Stimulated activated CD4-positive, alpha-beta T cell treated with anti-CD3 and anti-CD28 coated beads, Interleukin-2, amount 100 ng/mL, for 24 hours (primary cell): ENCODE data around the gene DTHD1.
A peak's percentile ranks its signal among the peaks of the same experiment; 100 is the strongest.

Source experiments
- DNase-seq, 2 donors: peaks; one replicate each; pipeline ENCODE4 v3.0.0-alpha.2; 2020

Gene DTHD1

DNA sequence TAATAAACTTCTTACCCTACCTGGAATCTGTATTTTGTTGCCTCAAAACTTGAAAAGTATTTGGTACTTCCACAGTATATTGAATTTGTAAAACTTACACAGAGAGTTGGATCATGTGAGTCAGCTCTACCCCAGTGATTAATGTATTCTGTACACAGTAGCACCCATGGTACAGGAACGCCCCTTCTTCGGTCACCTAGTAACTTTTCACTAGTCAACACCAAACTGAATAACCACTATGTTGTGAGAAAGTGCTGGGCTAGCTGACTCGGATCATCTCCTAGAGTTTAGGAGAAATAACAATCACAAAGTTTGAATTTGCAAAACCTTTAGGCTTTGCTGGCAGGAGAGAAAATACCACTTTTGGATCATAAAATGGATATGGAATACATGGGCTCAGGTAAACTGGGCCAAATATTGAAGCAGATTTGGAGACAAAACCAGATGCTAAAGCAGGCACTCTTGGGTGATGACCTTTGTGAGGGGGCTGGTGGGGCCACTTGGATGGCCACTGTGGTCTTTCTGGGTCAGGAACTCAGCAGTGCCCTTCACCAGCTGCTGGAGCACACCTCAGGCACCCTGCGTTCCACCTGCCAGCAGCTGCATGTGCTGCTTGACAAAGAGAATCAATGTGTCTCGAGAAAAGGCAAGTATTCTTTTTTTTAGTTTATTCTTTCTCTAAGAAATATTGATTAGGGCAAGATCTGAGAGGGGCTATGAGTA is at the start of gene DTHD1:
Gene DTHD1 (plus strand): TSS at position 233 of the 723 bp plus-strand sequence. CDS start 143 bp downstream, at position 376.
- DNase-seq, result peak; percentile 14 to 27

DNA sequence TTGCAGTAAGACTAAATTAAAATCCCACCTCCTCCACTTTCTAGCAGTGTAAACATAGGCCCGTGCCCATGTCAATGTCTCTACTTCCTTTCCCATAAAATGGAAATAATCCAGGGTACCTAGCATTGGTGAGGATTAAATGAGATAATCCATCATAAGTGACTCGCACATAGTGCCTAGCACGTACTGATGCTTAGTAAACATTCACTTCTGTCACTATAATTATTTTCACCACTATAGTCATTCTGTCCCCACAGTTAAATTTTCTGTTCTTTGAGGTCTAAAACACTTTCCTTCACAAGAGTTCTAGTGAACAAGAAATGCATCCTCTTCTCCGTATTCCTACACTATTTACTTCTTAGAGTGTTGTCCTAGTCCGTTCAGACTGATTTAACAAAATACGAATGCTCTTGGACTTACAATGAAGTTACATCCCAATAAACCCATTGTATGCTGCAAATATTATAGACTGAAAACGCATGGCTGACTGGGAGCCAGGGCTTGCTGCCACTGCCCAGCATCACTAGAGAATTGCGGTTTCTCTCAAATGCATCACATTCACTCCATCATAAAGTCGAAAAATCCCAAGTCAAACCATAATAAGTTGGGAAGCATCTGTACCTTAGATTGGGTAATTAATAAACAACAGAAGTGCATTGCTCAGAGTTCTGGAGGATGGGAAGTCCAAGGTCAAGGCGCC is 47.7 kb upstream of the DTHD1 start:
- no peak for DNase-seq

GRCh38 chr4:36235306-36235705 is 46.1 kb upstream of the DTHD1 start:
- DNase-seq, result no peak

- DNase-seq, result no peak
Measured at GRCh38 chr4:36236159-36236558, 45.3 kb upstream of the DTHD1 start.

- DNase-seq, result no peak
Measured at GRCh38 chr4:36237366-36238313, 43.8 kb upstream of the DTHD1 start.

GRCh38 chr4:36241771-36242170 is 39.6 kb upstream of the DTHD1 start:
- no peak for DNase-seq

DNA sequence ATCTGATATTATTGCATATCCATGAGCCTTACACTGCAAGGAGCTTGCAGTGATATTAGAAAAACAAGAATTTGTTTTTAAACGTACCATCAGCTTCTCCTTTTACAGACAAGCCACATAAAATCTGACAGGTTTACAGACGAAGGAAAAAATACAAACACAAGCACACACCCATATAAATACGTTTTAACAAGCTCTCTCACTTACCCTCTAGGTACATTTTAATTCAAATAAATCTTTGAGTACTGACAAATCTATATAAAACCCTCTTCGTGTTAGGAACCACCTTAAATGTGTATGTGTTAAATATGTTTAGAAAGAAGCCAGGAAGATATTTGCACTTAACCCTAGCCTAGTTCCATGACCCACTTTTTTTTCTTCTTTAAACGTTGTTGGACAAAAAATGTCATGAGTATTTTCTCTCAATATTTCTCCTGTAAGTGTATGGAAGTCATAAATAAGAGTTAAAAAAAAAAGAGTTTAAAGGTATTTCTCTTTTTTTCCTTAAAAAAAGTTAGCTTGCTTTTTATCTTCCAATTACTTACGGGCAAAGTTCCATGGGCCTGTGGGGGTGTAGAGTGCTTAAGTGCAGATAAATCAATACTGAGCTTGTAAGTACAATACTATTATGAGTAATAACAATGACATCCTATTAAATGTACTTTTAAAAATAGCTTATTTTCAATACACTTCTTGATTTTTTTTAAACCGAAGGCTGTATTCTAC is 38.6 kb upstream of the DTHD1 start:
- DNase-seq, result no peak

DNA sequence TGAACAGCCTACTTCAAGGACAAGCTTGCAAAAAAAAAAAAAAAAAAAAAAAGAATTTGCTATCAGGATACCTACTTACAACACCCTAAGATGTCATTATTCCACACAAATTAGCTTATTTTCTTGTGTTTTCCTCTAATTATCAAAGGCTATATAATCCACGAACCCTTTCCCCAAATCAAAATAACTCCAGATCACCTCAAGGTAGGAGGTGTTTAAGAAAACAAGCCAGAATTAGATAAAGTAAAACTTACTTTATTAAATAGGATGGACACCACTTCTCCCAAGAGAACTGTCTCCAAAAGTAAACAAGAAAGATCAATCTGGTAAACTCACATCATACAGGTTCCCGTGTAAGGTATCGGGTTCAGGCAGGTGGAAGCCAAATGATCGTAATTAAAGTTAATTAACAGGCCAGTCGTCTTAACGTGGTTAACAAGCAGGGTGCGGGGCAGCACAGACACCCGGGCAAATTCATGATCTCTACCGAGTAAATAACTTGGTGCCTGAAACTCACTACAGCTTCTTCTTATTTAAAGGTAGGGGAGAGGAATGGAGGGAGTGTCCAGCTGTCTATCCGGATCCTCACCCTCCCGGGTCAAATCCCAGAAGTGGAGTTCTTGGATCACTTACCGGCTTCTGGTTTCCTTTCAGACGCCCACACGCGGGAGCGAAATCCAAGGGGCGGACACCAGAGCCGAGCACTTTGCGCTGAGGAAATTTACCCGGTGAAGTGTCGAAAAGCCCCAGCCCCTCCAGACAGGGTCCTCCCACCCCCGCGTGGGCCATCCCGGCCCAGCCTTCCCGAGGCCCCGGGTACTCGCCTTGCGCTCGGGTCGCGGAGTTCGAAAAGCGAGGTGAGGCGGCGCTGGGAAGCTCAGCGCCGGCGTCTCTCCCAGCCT is 37.8 kb upstream of the DTHD1 start:
- peak; percentile 61 to 63 for DNase-seq

GRCh38 chr4:36244257-36245082 is 36.9 kb upstream of the DTHD1 start, which contains the start of gene ARAP2:
ARAP2 (minus strand) TSS chr4:36244514; CDS start chr4:36229486, 15,028 bp downstream.
- peak; percentile 71 to 76 for DNase-seq

- DNase-seq, result no peak
Measured at GRCh38 chr4:36249610-36250009, 31.8 kb upstream of the DTHD1 start.

DNA sequence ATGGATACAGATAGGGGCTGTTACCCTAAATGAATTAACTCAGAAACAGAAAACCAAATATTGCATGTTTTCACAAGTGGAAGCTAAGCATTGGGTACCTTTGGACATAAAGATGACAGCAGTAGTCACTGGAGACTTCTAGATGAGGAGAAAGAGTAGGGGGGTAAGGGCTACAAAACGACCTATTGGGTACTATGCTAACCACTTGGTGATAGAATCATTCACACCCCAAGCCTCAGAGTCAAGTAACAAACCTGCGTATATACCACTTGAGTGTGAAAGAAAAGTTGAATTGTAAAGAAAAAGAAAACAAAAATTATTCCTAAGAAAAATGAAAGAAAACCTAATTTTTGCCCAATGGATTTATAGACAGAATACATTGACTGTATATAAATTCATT is 29.4 kb upstream of the DTHD1 start:
- DNase-seq, result no peak

- no peak for DNase-seq
Measured at GRCh38 chr4:36254371-36254770, 27.0 kb upstream of the DTHD1 start.

DNA sequence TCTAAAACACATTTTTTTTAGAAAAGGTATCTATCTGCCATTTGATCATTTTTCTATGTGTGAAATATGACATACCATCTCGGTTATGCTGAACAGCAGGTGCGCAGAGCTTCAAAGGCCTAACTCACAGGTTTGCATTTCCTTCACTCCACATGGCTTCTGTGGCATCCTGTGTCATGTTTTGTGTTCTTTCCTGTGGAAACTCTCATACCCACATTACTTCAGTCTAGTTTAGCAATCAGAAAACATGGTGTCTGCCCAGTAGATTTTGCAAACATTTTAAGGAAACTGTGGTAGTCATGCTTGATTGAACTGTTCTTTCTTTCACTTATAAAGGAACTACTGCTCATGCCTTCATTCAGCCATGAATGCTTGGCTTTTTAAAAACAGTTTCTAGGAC is 25.8 kb upstream of the DTHD1 start:
- peak; percentile 22 to 45 for DNase-seq

GRCh38 chr4:36256398-36256891 is 25.0 kb upstream of the DTHD1 start:
- DNase-seq, result peak in 1 of 2 donors; percentile 3

DNA sequence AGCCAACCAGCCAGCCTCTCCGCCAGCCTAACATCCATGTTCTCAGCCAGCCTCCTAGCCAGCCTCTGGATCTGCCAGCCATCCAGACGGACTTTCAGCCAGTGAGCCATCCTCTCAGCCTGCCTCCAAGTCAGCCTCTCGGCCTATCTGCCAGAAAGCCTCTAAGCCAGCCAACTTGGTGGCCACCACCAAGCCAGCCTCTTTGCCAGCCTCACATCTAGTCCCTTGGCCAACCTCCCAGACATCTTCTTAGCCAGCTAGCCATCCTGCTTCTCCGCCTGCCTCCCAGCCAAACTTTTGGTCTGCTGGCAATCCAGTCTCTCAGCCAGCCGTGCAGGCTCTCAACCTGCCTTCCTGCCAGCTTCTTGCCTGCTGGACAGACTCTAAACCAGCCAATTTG is 20.7 kb upstream of the DTHD1 start:
- no peak for DNase-seq

DNA sequence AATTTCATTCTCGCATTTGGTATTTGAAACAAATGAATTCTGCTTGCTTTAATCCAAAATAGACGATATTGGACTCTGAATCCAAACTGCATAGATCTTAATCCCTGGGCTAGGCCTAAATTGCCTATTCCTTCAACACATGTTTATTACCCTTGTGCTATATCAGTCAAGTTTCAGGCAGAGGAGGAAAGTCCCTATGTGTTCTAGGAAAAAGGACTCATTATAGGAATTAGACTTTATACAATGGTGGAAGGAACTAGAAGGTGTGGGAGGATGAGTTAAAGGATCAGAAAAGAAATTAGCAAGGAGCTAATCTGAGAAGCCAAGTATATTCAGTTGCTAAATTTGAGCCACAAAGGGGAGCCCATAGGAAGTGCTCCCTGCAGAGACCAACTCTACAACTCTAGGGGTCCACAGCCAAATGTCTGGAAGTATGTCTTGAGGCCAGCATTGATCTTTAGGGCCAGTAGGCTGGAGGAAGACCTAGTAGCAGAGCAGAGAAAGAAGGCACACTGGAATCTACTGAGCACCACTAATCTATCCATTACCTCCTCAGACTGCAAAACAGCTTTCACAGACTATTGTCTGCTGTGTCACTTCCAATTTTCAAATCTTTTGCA is 17.1 kb upstream of the DTHD1 start:
- no peak for DNase-seq

DNA sequence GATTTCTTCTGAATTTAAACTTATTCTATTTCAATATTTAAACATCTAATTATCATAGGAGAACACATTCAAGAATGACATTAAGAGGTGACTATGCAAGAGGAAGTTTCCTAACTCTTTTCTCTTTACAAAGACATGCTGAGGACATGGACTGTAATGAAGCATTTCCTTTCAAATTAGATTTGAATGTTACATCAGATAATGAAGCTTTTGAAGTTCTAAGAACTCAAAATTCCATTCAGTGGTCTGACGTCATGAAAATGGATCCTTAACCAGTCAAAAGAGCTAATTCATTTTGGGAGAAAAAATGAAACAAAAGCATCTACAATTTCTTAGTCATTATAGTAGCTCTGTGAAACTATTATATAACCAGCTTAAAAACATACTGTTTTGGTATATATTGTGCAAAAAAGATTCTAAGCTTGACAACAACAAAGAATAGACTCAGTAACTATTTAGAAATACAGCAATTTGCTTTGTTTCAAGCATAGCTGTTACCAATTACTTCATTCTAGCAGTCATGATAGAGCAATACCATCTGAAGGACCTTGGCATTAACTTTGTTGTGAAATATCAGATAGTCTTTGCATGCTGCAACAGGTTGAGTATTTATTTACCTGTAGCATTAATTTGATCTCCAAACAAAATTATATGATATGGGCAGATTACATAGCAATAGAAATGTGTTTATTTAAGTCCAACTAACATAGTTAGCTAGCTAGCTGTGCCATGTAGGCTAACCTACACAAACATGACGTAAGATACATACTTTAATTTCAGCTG is 13.7 kb upstream of the DTHD1 start:
- no peak for DNase-seq

DNA sequence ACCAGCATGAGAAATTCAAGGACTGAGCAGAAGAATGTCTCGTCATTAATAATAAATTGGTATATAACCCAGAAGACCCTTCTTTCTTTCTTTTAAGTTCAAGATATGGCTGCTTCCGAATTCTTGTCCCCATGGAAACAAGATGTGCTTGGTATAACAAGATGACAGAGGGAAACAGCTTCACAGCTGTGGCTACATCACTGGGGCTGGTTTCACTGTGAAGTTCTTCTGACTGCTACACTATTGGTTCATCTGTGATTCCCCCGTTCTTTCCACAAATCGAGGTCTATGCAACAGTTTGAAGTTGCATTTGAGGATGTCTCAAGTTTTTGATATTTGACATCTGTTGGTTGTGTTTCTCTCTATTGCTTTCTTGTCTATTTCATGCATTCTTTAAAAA is 12.3 kb upstream of the DTHD1 start:
- no peak for DNase-seq
